Suprapubic skin (tissue), 3 donors: ENCODE data around the gene ANKH.

Experiments
- CTCF ChIP-seq, 2 donors: fragments of 200-600 bp in 1 of 2; fragments of 450-650 bp in 1 of 2; sonication (generic) in 1 of 2; IDR thresholded peaks; one replicate each; pipeline ENCODE4 v1.5.1; 2016 to 2019; ENCODE audit warnings: antibody characterized with exemption in 2 of 2, mild to moderate bottlenecking in 1 of 2, moderate library complexity in 1 of 2
- POLR2A ChIP-seq, 2 donors: fragments of 450-650 bp; IDR thresholded peaks; one replicate each; pipeline ENCODE4 v1.6.1; 2017; ENCODE audit warnings: antibody characterized with exemption in 2 of 2, mild to moderate bottlenecking in 2 of 2, moderate library complexity in 2 of 2

- TF ChIP-seq CTCF (IDR thresholded peaks at IDR 0.05) (no peak), POLR2A (IDR thresholded peaks at IDR 0.05) (no peak)
Measured at GRCh38 chr5:14849516-14850294, 21.9 kb downstream of the ANKH start.
